ENCODE data around the gene STRA8.
A peak's percentile ranks its signal among the peaks of the same experiment; 100 is the strongest.

The STRA8 gene

GRCh38 chr7:135253851-135254771 lies 20.5 kb downstream of the STRA8 start:
- no peak overlapping the region for H3K4me3 ChIP-seq (ENCODE audit: low read depth, low read length)
- peak; percentile 27 for DNase-seq (ENCODE audit: low read depth)
- TF ChIP-seq, protein P1, sequence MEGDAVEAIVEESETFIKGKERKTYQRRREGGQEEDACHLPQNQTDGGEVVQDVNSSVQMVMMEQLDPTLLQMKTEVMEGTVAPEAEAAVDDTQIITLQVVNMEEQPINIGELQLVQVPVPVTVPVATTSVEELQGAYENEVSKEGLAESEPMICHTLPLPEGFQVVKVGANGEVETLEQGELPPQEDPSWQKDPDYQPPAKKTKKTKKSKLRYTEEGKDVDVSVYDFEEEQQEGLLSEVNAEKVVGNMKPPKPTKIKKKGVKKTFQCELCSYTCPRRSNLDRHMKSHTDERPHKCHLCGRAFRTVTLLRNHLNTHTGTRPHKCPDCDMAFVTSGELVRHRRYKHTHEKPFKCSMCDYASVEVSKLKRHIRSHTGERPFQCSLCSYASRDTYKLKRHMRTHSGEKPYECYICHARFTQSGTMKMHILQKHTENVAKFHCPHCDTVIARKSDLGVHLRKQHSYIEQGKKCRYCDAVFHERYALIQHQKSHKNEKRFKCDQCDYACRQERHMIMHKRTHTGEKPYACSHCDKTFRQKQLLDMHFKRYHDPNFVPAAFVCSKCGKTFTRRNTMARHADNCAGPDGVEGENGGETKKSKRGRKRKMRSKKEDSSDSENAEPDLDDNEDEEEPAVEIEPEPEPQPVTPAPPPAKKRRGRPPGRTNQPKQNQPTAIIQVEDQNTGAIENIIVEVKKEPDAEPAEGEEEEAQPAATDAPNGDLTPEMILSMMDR (IDR thresholded peaks at IDR 0.05; ENCODE audit: control insufficient read depth, extremely low read depth, insufficient read depth): no peak

DNA sequence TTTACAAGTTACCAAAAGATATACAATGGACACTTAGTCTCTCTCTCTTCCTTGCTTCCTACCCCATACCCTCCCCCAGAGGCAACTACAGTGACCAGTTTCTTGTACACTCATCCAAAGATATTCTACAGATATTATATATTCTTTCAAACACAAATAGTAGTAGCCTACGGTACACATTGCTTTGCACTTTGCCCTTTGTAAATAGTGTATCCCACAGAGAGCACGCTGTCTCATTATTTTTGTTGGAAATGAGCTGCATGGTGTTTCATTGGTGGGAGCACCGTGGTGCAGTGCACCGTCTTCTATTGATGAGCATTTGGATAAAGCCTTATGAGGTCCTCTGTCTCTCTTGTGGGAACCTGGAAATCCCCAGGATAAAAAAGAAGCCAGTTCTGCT lies 24.2 kb downstream of the STRA8 start:
- TF ChIP-seq, protein P1 (IDR thresholded peaks at IDR 0.05; ENCODE audit: control insufficient read depth, extremely low read depth, insufficient read depth): no peak
- DNase-seq (ENCODE audit: low read depth): no peak
- H3K4me3 ChIP-seq (ENCODE audit: low read depth, low read length): no peak overlapping the region

DNA sequence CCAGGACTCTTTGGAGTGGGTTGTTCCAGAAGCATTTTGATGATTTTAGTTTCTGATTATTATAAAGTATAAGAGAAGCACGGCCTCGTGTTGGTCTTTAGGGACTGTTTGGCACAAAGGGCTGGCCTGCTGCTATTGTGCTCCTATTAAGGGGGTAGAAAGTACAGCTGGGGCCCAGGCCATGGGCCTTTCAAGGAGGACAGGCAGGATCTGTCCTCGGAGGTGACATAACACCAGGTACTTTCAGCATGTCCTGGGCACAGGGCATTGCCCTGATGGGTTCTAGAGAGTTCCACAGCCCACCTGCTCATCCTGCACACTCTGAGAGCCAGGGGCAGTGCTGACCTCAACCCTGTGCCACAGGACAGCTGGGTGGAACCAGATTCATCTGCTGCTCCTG lies 24.9 kb downstream of the STRA8 start:
- DNase-seq (ENCODE audit: low read depth): no peak
- TF ChIP-seq, protein P1 (IDR thresholded peaks at IDR 0.05; ENCODE audit: control insufficient read depth, extremely low read depth, insufficient read depth): no peak
- H3K4me3 ChIP-seq (ENCODE audit: low read depth, low read length): no peak overlapping the region

- H3K4me3 ChIP-seq (ENCODE audit: low read depth, low read length): no peak overlapping the region
- no peak for DNase-seq (ENCODE audit: low read depth)
- TF ChIP-seq, protein P1 (IDR thresholded peaks at IDR 0.05; ENCODE audit: control insufficient read depth, extremely low read depth, insufficient read depth): no peak
Measured at GRCh38 chr7:135259702-135260101, 26.1 kb downstream of the STRA8 start.

DNA sequence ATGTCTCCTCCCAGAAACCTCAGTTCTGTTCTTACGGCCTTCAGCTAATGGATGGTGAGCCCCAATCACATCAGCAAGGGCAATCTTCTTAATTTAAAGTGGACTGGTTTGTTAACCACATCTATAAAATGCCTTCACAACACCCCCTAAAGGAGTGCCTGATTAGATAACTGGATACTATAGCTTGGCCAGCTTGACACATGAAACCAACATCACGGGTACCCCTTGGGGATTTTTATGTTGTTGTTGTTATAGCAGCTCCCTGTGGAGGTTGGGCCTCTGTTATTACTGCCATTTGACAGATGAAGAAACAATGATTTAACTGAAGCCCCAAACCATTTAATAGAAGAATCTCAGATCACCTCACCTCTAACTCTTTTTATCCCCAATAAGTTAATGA lies 26.8 kb downstream of the STRA8 start:
- TF ChIP-seq, protein P1 (IDR thresholded peaks at IDR 0.05; ENCODE audit: control insufficient read depth, extremely low read depth, insufficient read depth): no peak
- no peak for DNase-seq (ENCODE audit: low read depth)
- no peak overlapping the region for H3K4me3 ChIP-seq (ENCODE audit: low read depth, low read length)

DNA sequence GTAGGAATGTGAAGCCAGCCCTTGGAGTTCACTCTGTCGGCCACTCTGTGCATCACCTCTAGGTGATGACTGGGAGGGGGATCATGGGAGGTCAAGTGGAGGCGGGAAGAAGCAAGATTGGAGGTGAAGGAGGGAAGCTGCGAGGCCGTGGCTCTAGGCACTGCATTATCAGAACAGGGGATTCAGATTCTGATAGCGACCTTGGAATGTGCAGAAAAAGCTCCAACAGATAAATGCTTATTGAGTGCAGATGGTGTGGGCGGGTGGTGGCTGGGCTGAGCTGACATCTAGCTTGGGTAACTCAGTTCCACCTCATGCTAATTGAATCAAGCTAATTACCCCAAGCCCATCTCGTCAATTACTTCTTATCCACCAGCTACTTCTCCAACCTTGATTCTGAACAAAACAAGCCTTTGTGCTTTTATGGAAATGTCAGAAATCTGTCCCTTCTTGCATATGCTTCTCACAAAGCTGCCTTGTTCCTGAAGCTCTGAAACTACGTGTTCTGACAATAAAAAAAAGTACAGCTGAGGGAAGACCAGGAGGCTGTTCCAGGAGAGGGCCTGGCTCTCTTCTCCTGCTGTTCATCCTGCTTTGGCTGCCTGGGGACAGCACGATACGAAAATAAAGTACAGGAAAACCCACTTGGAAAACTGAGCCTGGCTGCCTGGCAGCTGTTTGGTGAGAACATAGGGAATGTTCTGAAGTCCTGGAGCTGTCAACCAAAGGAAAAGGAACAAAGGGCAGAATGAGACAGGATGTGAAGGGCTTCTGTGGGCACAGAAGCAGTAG lies 27.5 kb downstream of the STRA8 start:
- no peak overlapping the region for H3K4me3 ChIP-seq (ENCODE audit: low read depth, low read length)
- TF ChIP-seq, protein P1 (IDR thresholded peaks at IDR 0.05; ENCODE audit: control insufficient read depth, extremely low read depth, insufficient read depth): no peak
- no peak for DNase-seq (ENCODE audit: low read depth)
